HG03571 (cell line): ENCODE data around the gene ADAM8.

Experiments used
- ATAC-seq: cut with Tn5 transposase; IDR thresholded peaks from one replicate; pipeline ENCODE4 v1.9.1; 2021; ENCODE audit not compliant: unreplicated experiment

ADAM8 gene

GRCh38 chr10:133309100-133309719 lies 32.5 kb upstream of the ADAM8 start:
- ATAC-seq = peak; percentile 69

GRCh38 chr10:133308421-133309099 lies 31.9 kb upstream of the ADAM8 start, which contains the start of the genes TUBGCP2 and ZNF511:
Gene TUBGCP2 (minus strand): TSS chr10:133308872. CDS start chr10:133302941, 5,931 bp downstream.
Gene ZNF511 (plus strand): TSS chr10:133308914. CDS start chr10:133308944, 30 bp downstream.
- peak; percentile 73 for ATAC-seq

- peak; percentile 42 for ATAC-seq
These were observed 31.2 kb upstream of the ADAM8 start for GRCh38 chr10:133307776-133308420.

- ATAC-seq = no peak
These were observed 30.3 kb upstream of the ADAM8 start for GRCh38 chr10:133306941-133307379.

GRCh38 chr10:133306097-133306476 lies 29.4 kb upstream of the ADAM8 start:
- ATAC-seq = no peak

- ATAC-seq = no peak
These were observed 26.5 kb upstream of the ADAM8 start for GRCh38 chr10:133303206-133303605.

- ATAC-seq = no peak
These were observed 25.6 kb upstream of the ADAM8 start for GRCh38 chr10:133302230-133302629.

GRCh38 chr10:133299738-133300137 lies 23.1 kb upstream of the ADAM8 start:
- no peak for ATAC-seq

- no peak for ATAC-seq
These were observed 22.6 kb upstream of the ADAM8 start for GRCh38 chr10:133299224-133299623.

- ATAC-seq = no peak
These were observed 21.8 kb upstream of the ADAM8 start for GRCh38 chr10:133298466-133298865.

GRCh38 chr10:133297504-133297903 lies 20.8 kb upstream of the ADAM8 start:
- no peak for ATAC-seq

GRCh38 chr10:133295426-133296320 lies 19.0 kb upstream of the ADAM8 start:
- ATAC-seq = no peak

- ATAC-seq = no peak
These were observed 17.5 kb upstream of the ADAM8 start for GRCh38 chr10:133294189-133294588.

- ATAC-seq = no peak
These were observed 17.1 kb upstream of the ADAM8 start for GRCh38 chr10:133293810-133294119.

GRCh38 chr10:133292919-133293809 lies 16.5 kb upstream of the ADAM8 start:
- no peak for ATAC-seq

- ATAC-seq = no peak
These were observed 13.1 kb upstream of the ADAM8 start for GRCh38 chr10:133289761-133290160.

GRCh38 chr10:133287832-133288500 lies 11.3 kb upstream of the ADAM8 start:
- ATAC-seq = no peak

GRCh38 chr10:133286366-133286765 lies 9.7 kb upstream of the ADAM8 start:
- no peak for ATAC-seq

GRCh38 chr10:133285217-133285616 lies 8.5 kb upstream of the ADAM8 start:
- ATAC-seq = no peak

GRCh38 chr10:133283931-133284330 lies 7.3 kb upstream of the ADAM8 start:
- ATAC-seq = no peak
